GM12872 (cell line): Measurements from ENCODE around the gene XIRP1.

ENCODE experiments used
- CTCF ChIP-seq: IDR thresholded peaks from 3 replicates; pipeline ENCODE4 v1.5.1; 2011; ENCODE audit warnings: low read depth, mild to moderate bottlenecking, low read length, moderate library complexity; ENCODE audit not compliant: insufficient read depth

The XIRP1 gene

GRCh38 chr3:39177708-39178332 lies 14.6 kb downstream of the XIRP1 start:
- TF ChIP-seq CTCF = no peak

- no peak for TF ChIP-seq CTCF
Observed at GRCh38 chr3:39176025-39176714, 16.2 kb downstream of the XIRP1 start.

GRCh38 chr3:39173318-39174125 lies 18.9 kb downstream of the XIRP1 start:
- TF ChIP-seq CTCF = no peak

GRCh38 chr3:39171860-39172259 lies 20.5 kb downstream of the XIRP1 start:
- no peak for TF ChIP-seq CTCF

- TF ChIP-seq CTCF = no peak
Observed at GRCh38 chr3:39170461-39170860, 21.9 kb downstream of the XIRP1 start.

GRCh38 chr3:39169712-39170111 lies 22.7 kb downstream of the XIRP1 start:
- TF ChIP-seq CTCF = no peak

GRCh38 chr3:39168156-39168780 lies 24.1 kb downstream of the XIRP1 start:
- TF ChIP-seq CTCF = no peak
